HG02763 (cell line): ENCODE results near the gene CCM2L.

Source experiments
- ATAC-seq: cut with Tn5 transposase; IDR thresholded peaks from one replicate; pipeline ENCODE4 v1.9.1; 2021; ENCODE audit warnings: mild to moderate bottlenecking, moderate library complexity; ENCODE audit not compliant: unreplicated experiment

Gene CCM2L

GRCh38 chr20:31991339-31991705 lies 18.9 kb upstream of the CCM2L start:
- no peak for ATAC-seq

DNA sequence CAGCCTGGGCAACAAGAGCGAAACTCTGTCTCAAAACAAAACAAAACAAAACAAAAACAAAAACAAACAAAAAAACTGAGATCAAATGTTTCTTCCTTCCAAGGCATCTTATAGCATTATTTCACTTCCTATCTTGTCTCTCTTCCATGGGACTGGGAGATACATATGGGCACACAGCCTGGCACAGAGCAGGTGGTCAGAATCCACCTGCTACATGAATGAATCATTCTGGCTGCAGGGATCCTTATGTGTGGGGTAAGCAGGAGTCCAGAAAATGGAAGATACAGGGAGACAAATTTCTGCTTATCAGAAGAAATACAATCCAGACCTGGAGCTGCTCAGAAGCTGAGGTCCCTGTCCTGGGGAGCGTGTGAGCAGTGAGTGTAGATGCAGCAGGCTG lies 18.2 kb upstream of the CCM2L start:
- no peak for ATAC-seq

DNA sequence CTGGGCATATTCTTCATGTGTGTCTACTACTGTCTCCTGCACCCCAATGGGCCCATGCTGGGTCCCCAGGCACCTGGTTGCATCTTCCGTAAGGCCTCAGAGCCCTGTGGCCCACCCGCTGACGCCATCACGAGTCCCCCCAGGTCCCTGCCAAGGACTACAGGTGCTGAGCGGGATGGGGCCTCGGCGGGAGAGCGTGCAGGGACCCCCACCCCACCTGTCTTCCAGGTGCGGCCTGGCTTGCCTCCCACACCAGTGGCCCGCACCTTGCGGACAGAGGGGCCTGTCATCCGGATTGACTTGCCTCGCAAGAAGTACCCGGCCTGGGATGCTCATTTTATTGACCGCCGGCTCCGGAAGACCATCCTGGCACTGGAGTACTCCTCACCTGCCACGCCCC lies 13.2 kb upstream of the CCM2L start:
- ATAC-seq: no peak

- ATAC-seq: no peak
Observed at GRCh38 chr20:31998246-31998645, 12.0 kb upstream of the CCM2L start.

DNA sequence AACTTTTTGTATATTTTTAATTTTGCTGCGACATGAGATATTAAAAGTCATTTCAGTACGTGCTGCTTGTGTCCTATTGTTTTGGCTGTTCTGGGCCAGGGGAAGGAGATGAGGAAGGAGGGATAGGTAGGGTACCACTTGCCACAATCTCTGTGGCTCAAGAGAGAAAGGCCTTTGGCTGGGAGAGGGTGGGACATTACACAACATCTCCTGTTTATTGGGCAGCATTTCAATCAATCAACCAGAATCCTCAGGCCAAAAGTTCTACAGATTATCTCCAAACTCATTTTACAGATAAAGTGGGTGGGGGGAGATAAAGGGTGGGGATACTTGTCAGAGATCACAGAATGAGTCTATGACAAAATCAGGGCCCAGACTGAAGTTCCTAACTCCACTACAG lies 6.9 kb upstream of the CCM2L start:
- no peak for ATAC-seq

GRCh38 chr20:32004963-32005362 lies 5.3 kb upstream of the CCM2L start:
- no peak for ATAC-seq

DNA sequence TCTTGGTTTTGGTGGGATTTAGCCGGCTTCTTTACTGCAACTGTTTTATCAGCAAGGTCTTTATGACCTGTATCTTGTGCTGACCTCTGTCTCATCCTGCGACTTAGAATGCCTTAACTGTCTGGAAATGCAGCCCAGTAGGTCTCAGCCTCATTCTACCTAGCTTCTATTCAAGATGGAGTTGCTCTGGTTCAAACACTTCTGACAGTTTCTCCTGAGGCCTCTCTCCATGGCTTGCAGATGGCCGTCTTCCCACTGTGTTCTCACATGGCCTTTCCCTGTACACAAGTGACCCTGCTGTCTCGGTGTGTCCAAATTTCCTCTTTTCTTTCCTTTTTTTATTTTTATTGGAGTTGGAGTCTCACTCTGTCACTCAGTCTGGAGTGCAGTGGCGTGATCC lies 4.2 kb upstream of the CCM2L start:
- ATAC-seq: no peak

DNA sequence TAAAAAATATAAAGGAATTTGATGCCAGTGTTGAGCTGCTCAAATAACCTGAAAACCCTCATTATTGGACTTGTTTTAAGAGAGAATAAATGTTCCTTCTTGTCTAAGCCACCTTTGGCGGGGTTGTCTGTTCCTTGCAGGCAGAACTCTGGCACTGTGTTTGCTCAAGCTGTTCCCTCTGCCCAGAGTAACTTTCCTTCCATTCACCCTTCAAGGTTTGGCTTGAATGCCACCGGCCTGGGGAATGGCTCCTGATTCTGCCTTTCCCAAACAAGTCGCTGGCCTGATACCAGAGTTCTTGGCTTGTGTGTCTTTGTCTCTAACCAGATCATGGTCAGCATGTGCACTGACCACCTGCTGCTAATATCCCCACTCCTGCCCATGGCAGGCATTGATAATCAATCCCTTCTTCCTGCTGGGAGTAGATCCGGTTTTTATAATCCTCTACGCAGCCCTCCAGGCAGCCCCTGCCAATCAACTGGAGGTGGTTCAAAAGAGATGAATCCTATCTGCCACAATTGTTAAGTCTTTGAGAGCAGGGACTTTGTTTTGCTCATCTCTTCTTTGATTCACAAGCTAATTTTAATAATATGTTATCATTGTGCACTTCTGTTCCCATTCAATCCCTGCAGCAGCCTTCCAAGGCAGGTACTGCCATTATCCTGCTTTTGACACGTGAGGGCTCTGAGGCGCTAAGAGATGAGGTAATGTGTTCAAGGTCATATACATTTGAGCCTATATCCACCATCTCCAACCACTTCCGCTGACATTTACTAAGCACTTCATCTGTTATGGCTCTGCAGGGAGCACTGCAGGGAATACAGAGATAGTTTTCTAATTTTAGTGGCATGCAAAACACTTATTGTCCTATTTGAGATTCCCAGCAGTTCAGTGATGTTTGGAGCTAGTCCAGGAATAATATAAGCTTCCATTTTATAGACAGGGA lies 3.1 kb upstream of the CCM2L start:
- ATAC-seq: no peak

GRCh38 chr20:32007787-32008616 lies 2.2 kb upstream of the CCM2L start:
- no peak for ATAC-seq

GRCh38 chr20:32009564-32009963 lies 674 bp upstream of the CCM2L start:
- ATAC-seq: no peak

- ATAC-seq: no peak
Observed at GRCh38 chr20:32010666-32011065, 428 bp downstream of the CCM2L start.

DNA sequence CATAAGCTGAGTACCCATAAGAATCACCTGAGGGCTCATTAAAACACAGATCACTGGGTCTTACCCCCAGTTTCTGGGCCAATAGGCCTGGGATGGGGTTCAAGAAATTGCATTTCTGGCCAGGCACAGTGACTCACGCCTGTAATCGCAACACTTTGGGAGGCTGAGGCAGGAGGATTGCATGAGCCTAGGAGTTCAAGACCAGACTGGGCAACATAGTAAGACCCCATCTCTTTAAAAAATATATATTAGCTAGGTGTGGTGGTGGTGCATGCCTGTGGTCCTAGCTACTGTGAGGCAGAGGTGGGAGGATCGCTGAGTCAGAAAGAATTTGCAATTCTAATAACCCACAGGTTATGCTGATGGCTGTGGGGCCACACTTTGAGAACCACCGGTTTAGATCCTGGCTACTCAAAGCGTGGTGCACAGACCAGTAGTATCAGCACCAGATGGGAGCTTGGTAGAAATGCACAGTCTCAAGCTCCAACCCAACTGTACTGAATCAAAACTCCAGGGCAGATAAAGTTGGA lies 2.0 kb downstream of the CCM2L start:
- no peak for ATAC-seq

DNA sequence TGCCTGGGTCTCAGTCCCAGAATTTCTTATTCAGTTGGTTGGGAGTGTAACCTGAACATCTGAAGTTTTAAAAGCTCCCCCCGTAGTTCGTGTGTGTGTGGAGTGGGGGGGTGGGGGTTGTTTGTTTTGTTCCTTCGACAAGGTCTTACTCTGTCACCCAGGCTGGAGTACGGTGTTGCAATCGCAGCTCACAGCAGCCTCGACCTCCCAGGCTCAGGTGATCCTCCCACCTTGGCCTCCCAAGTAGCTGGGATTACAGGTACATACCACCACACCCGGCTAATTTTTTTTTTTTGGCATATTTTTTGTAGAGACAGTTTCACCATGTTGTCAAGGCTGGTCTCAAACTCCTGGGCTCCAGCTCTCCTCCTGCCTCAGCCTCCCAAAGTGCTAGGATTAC lies 3.1 kb downstream of the CCM2L start:
- ATAC-seq: no peak

DNA sequence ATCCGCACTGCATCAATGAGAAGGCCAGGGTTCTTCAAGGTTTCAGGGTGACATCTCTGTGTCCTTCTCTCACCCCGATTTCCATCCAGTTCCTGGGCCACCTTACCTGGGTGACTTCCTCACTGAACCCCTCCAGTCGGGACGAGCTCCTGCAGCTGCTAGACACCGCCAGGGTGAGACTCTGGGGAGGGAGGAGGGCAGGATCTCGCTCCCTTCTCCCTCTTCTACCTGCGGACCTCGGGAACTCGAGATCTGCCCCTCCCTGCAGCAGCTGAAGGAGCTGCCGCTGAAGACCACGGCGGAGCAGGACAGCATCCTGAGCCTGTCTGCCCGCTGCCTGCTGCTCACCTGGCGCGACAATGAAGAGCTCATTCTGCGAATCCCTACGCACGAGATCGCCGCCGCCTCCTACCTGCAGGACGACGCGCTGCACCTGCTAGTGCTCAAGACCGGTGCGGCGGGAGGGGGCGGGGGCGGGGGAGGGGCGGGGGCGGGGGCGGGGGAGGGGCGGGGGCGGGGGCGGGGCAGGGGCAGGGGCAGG lies 7.5 kb downstream of the CCM2L start:
- no peak for ATAC-seq

- ATAC-seq: no peak
Observed at GRCh38 chr20:32018269-32019155, 8.3 kb downstream of the CCM2L start.

DNA sequence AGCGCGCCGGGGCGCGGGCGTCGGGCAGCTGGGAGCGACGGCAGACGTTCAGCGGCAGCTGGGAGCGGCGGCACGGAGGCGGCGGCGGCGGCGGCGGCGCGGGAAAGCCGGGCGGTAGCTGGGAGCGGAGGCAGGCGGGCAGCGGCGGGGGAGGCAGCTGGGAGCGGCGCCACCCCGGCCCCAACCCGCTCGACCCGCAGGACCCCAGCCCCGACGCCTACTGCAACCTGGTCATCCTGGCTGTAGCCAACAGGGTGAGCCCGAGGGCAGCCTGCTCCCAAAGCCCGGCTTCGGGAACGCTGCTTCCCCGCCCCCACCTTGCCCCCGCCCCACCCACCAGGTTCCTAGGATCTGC lies 8.9 kb downstream of the CCM2L start:
- ATAC-seq: no peak

DNA sequence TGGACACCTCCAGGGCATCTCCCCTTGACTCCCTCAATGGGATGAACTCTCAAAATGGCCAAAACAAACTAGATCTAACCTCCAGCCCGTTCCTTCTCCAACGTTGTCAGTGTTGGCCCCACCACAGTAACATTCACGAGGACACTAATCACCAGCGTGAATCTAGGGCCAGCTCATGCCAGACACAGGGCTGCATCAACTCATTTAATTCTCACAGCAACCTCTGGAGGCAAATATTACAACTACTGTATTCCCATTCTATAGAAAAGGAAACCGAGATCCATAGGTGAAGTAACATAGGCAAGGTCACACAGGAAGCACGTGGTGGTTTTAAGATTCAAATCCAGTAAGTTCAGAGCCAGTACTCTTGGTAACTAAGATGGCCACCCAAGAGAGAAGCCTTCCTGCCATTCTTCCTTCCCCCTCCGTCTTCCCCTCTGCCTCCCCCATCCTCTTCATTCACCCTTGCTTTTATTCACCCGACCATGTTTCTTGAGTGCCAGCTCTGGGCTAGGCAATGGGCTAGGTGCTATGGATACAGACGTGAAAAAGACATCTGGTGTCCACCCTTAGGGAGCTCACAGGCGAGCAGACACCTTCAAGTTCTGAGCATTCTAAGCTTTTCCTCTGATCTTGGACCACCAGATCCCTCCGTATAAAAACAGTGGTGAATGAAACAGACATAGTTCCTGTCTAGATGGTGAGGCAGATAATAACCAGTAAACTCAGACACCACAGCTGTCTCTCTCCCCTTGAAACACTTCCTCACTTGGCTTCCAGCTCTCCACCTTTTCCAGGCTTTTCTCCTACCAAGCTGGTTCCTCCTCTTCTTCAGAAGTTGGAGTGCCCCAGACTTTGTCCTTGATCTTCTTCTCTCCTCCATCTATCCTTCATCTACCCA lies 9.6 kb downstream of the CCM2L start:
- ATAC-seq: no peak

DNA sequence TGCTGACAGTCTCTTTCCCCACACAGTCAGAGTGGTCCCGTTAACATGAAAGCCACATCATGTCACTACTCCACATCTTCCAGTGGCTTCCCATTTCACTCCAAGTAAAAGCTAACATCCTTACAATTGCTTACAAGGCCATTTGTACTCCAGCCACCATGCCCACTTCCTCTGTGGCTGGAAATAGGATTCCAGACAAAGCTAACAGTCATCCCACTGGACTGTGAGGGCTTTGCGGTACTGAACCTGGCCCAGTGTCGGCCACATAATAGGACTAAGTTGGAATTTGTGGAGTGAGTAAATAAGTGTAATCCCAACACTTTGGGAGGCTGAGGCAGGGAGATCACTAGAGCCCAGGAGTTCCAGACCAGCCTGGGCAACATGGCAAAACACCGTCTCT lies 10.9 kb downstream of the CCM2L start:
- no peak for ATAC-seq

DNA sequence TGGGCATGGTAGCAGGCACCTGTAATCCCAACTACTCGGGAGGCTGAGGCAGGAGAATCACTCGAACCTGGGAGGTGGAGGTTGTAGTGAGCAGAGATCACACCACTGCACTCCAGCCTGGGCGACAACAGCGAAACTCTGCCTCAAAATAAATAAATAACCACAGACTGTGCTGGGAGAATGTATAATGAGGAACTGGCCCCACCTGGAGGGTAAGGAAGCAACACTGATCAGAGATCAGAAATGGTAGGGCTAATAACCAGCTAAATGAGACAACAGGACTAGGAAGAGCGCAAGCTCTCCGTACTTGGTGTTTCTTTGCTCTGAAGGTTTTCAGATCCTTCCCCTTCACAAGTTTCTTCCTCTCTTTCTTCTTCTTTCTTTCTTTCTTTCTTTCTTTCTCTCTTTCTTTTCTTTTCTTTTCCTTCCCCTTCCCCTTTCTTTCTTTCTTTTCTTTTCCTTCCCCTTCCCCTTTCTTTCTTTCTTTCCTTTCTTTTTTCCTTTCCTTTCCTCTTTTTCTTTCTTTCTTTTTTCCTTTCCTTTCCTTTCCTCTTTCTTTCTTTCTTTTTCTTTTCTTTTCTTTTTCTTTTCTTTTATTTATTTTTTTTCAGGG lies 14.6 kb downstream of the CCM2L start:
- ATAC-seq: no peak
